Gastroesophageal sphincter (tissue), 3 donors: Measurements from ENCODE around the gene CEBPG.

Experiments used
- CTCF ChIP-seq, 4 experiments: fragments of 200-600 bp in 2 of 4; fragments of 450-650 bp in 2 of 4; sonication (generic) in 1 of 4; IDR thresholded peaks; one replicate each; pipeline ENCODE4 v1.5.1; 2017 to 2019; ENCODE audit warnings: antibody characterized with exemption in 4 of 4, mild to moderate bottlenecking in 2 of 4, moderate library complexity in 2 of 4
- EP300 ChIP-seq: sonication (generic); formaldehyde crosslinking; IDR thresholded peaks from one replicate; pipeline ENCODE4 v1.6.1; 2017; ENCODE audit warnings: antibody characterized with exemption, mild to moderate bottlenecking
- POLR2A ChIP-seq, 2 donors: fragments of 450-650 bp; IDR thresholded peaks; one replicate each; pipeline ENCODE4 v1.6.1; 2017; ENCODE audit warnings: antibody characterized with exemption in 2 of 2, mild to moderate bottlenecking in 2 of 2, moderate library complexity in 1 of 2

- no peak for TF ChIP-seq CTCF (IDR thresholded peaks at IDR 0.05)
- TF ChIP-seq POLR2A (IDR thresholded peaks at IDR 0.05): no peak
- no peak for TF ChIP-seq EP300
Observed at GRCh38 chr19:33394006-33394722, 20.7 kb downstream of the CEBPG start.
